H4 (cell line): ENCODE results near the gene ACTL10. TPM values are rescaled to one million over a fixed set of nuclear protein-coding genes. Genes with fewer than 3 reads are reported as not detected.

Experiments used
- DNase-seq: peaks from one replicate; pipeline ENCODE4 v3.0.0-alpha.2; 2015; ENCODE audit warnings: low spot score
- total RNA-seq: library from RNA; depleted of rRNA; stranded (reverse); fragments of >200 nt; shearing (Covaris generic); gene quantifications from 2 replicates; pipeline ENCODE4 v1.2.3, GENCODE V29; 2014

Gene ACTL10
- total RNA-seq, 1 experiment from 2014 or later, result not detected

DNA sequence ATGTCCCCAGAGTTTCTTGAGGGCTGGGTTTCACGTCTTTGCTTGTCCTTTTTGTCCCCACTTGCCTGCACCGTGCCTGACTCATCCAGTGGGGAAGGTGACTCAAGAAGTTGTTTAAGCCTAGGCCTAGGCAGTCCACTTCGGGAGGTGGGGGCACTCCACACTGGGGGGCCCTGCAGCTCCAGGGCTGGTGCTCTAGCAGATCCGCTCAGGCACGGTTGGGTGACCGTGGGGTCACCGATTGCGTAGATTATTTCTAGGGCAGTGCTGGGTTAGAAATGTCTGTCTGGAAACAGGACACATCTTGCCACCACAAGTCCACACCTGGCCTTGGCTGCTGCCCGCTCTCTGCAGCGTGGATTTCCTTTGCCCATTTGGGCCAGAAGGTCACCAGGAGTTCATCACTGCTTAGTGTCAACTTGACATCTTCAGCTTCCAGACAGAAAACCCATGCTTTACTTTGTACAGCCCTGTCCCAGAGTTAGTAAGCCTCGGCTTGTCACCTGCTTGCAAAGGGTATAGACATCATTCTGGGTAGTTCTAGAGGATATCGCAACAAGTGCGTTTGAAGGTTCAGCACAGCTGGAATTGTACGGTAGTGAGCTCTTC is 18.2 kb upstream of the ACTL10 start:
- no peak for DNase-seq

DNA sequence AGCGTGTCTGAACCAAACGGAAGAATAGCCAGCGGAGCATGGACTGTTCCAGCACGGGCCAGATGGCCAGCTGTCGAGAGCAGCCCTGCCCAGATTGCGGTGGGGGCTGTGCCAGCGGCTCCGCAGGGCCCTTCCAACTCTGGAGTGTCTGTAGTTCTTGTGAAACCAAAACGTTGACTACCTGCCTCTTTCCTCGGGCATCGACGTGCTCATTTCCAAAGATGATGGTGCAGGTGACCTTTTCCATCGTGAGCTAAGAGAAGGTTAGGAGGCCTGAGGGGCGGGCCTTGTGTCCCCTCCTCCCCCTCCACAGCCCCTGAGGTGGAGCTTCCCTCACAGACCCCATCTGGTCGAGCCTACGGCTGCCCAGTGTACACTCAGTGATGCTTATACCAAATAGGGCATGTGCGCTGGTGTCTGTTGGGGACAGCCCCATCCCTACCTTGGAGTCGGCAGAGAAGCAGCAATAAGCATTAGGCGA is 17.5 kb upstream of the ACTL10 start:
- no peak for DNase-seq

DNA sequence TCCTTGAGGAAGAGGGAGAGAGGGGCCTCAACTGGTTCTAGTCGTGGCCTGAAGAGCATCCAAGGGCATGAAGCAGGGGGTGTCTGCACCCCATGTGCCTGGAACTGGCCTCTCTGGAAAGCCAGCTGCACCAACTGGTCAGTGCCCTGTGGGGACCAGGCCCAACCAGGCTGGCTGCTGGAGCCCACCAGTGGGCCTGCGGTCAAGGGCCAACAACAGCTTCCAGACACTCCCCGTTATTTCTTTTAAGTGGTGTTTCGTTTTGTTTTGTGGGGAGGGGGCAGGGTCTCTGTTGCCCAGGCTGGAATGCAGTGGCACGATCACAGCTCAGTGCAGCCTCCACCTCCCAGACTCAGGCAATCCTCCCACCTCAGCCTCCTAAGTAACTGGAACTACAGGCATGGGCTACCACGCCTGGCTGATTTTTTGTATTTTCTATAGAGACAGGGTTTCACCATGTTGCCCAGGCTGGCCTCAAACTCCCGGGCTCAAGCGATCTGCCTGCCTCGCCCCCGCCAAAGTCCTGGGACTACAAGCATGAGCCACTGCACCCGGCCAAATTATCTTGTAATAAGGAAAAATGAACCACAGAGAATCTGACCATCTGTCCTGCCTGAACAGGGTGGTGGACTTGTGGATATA is 16.5 kb upstream of the ACTL10 start:
- DNase-seq, result no peak

DNA sequence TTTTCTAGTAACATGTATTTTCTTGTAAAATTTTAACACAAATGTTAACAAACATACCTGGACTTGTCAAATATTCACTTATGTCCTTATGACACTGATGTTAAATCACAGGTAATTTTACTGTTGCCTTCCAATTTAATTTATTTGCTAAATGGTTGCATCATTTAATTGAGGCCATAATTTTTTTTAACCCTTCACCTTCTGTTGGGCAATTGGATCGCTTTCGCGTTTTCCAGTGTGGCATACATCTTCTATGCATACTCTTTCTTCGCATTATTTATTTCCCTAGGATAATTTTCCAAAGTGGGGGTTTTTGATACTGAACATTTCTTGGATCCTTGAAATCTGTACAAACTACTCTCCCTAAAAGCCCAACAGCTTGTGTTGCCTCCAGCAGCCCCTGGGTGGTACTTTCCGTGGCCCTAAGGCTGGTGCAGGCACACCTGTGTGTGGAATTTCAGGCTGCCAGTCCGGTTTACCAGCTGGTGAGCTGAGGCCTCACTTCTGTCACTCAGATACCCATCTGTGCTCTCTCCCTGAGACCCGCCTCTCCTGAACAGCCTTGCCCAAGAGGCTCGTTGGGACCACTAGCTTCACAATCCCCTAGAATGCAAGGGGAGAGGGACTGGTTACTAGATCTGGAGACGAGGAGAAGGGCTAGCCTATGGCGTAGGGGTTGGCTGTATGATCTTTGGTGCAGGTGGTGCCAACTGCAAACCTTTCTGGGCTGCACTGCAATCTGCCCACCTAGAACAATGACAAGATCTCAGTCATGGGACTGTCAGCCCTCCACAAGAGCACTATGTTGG is 15.8 kb upstream of the ACTL10 start:
- no peak for DNase-seq

DNA sequence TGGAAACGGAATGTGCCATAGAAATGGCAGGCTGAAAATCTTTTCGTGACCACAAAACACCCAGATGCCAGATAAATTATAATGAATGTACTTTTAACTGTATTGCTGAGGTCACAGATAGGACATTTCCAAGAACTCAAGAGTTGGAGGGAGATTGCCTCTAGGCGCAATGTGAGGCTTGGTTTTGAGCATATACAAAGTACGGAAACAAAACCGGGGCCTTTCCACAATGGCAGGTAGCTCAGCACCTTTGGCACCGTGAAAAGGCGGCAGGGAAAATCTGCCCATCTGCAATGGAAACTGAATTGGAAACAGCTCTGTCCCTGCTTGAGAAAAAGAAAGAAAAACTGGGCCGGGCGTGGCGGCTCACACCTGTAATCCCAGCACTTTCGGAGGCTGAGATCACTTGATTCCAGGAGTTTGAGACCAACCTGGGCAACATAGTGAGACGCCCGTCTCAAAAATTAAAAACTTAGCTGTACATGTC is 15.1 kb upstream of the ACTL10 start:
- no peak for DNase-seq

DNA sequence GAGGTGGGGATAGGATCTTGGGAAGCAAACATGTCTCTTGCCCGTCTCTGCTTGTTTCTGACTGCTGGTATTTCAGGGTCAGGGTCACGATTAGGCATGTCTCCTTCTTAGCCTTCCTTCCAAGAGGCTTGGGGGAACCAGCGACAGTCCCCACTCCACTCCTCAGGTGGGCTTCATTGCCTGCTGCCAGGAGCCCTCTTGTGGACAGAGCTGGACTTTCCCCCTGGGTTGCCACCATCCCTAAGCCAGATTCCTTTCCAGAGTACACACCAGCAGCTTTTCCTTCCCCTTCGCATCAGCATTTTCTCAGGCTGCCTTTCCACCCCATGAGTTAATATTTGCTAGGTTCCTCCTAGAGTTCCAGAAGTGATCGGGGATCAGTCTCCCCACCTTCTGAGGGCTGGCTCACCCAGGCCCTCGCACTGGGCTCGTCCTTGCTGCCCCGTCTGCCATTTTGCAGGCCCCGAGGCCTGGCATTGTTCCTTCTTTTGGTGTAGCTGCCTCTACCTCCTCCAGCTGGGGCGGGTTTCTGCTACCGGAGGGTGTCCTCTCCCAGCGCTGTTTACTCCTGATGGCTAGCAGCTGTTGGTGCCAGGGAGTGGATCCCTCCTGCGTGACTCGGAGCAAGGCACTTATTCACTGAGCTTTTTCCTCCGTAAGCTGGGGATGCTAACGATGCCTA is 13.4 kb upstream of the ACTL10 start:
- DNase-seq, result peak; percentile 41

DNA sequence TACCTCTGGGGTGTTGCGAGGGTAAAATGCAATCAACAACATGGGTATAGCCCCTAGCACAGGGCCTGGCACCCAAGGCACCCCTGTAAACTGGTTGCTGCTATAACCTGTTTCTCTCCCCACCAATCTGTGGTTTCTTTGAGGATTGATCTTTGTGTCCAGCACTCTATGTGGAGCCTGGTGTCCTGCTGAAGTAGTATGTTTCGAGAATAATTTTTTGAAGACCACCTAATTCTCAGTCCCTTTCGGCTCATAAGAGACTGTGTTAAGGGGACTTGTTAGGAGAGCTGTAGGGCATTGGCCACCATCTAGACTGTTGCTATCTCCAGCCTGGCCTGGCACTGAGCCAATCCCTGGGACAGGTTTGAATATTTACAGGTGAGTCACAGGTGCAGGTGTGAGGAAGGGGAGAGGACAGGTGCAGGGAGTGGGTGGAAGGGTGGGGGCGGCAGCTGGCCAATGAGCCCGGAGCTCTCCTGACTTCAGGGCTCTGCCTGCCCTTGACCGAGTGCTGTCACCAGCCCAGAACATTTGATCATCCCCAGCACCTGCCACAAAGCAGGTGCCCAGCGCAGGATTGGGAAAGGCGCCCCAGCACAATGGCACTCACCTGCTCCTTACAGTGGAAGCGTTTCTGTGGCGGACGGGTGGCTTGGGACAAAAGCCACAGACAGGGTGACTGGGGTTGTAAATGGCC is 12.7 kb upstream of the ACTL10 start:
- DNase-seq, result no peak

DNA sequence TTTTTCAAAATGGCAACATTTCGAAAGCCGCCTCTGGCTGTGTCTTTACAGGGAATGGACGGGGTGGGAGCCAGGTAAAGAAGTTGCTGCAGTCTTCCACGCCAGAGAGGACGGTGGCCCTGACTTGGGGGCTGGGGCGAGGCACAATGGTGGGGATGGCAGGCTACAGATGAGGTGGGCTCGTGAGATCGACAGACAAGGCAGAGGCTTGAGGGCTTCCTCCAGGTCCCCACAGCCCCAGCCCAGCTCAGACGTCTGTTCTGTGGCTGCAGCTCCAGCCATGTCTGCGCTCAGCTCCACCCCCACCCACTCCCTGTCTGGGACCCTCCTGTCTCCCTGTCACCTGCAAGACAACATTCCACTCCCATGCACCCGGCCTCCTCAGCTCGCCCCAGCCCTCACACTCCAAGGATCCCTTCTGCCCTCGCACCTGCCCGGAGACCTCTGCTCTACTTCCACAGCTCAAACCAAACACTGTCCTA is 12.0 kb upstream of the ACTL10 start:
- DNase-seq, result no peak

DNA sequence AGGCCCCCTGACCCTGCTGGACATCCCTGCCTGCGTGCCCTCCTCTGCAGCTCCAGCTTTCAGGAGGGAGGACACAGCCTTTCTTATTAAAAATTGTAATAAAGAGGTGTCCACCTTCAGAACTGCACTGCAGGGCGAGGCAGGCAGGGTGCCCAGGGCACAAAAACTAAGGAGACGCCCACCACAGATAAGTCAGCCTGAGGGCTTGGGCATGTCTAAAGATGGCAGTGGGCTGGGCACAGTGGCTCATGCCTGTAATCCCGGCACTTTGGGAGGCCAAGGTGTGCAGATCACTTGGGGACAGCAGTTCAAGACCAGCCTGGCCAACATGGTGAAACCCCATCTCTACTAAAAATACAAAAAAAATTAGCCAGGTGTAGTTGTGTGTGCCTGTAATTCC is 11.6 kb upstream of the ACTL10 start:
- DNase-seq, result no peak

DNA sequence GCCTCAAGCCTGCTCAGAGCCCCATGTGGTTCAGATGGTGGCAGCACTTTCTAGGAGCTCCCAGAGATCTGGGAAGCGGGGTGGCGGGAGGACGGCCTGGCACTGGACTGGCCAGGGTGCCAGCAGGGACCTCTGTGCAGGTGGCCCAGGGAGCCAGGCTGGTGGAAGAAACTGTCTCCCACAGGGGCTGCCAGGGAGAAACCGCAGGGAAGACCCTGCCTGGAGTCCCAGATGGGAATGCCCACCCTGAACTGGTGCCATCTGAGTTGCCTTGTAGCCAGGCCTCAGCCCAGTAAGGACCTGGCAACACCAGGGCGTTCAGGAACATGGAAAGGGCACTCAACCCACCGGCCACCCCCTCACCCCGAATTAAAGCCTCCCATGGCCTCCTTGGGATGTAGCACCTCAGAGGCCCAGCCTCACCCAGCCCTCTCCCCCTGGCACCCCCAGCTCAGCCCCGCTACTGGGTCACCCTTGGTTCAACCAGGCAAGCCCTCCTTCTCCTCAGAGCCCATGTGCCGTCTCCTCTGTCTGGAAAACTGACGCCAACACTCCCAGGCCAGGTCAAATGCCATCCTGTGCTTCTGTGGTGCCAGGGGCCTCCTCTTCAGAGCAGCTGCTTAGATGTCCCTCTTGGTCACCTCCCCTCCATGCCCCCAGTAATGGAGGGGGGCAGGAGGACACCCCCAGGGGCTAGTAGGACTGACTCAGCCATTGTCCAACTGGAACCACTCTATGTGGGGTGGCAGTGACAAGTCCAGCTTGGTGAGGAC is 10.5 kb upstream of the ACTL10 start:
- no peak for DNase-seq

DNA sequence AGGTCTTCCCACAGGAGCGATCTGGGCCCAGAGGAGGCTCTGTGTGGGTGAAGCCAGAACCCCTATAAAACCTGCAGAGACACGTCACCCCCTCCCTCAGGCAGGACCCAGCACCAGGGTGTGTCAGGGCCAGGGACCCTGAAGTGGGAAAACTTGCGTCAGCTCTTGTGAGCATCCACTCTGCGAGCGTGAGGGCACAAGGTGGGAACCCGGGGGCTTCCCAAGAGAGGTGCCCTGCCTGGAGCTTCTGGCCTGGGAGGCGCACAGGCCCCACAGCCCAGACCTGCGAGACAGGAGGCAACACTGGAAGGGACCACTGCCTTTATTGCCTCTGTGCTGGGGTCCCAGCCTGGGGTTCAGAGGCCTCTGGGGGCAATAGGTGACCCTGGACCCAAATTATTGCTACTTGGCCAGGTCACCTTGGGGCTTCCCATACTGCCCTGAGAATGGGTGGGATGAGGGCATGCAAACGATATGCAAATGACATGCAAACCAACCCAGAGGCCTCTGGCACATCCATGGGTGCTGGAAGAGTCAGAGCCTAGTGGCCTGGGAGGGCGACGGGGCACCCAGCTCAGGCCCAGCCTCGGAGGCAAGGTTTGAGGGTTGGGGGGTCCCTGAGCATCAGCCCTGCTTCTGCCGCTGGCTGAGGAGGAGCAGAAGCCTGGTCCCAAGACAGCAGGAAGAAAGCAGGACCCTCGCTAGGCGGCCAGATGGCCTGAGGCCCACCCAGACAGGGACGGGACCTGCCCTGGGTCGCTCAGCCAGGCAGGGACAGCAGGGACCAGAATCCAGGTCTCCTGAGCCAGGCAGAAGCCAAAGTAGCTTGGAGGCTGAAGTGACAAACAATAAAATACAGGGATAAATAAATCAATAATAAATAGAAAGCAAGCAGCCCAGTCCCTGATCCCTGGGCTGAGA is 9.7 kb upstream of the ACTL10 start:
- DNase-seq, result no peak

DNA sequence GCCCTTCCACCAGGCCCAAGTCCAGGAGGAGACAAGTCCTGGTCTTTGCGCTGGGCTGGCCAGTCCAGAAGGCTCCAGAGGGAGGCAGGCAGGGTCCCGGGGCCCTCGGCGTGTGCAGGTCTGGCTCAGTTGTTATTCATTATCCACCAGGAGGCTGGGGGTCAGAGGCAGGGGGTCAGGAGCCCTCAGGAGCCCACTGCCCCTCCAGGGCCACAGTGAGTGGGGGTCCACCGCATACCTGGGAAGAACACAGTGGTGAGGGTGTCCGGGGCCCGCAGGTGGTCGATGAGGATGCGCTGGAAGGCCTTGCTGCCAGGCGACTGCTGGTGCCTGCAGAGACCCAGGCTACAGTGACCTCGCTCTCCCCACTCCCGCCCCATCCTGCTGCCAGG is 9.0 kb upstream of the ACTL10 start:
- no peak for DNase-seq

DNA sequence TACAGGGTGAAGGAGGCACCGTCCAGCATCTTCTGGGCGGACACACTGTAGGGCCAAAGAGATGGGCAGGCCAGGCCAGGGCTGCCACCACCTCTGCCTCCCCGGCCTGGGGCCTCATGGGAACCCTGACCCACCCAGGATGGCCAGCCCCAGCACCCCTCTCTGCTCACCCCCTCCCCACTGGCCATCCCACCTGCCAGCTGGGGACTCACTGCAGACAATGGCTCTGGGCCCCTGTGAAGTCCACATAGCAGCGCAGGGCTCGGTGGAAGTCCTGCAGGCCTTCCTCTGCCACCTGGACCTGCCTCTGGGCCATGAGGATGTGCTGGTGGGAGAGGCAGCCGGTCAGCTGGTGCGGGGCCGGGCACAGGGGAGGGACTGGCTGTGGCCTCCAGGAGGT is 8.2 kb upstream of the ACTL10 start:
- DNase-seq, result no peak

DNA sequence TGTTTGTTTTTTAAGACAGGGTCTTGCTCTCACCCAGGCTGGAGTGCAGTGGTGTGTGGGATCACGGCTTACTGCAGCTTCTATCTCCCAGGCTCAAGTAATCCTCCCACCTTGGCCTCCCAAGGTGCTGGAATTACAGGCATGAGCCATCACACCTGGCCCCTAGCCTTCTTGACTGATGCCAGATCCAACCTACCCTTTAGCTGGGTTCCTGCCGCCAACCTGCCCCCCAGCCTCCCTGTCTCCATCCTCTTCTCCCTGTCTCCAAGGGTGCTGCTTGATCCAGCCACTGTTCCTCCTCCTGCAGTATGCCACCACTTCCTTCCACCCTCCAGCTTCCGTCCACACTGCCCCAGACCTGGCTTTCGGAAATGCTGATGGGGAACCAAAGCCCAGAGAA is 7.8 kb upstream of the ACTL10 start:
- DNase-seq, result no peak

DNA sequence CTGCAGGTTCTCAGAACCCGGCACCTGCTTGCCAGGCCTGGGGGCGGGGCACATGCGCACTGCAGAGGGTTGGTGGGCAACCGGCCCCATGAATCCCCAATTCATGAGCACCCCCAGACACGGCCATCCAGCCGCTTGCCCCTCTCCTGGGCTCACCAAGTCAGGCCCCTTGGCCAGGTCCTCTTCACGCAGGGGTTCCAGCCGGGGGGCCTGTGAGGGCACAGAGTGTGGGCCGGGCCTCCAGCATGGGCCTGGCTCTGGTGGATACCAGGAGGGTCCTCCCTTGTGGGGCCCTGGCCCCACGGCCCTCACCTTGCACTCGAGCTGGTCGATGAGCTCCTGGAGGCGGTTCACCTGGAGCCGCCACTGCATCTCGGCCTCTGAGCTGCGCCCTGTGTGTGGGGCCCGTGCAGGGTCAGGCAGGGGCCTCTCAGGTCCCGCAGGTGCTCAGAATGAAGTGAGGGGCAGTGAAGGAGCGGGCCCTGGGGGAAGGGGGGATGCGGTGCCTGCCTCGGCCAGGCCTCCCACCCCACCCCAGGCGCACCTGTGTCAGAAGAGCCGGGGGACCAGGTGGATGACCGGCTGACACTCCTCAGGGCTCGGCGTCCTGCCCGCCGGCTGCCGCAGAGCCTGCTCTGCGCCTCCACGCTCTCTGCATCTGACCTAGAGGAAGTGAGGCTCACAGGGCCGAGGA is 7.3 kb upstream of the ACTL10 start:
- DNase-seq, result no peak

DNA sequence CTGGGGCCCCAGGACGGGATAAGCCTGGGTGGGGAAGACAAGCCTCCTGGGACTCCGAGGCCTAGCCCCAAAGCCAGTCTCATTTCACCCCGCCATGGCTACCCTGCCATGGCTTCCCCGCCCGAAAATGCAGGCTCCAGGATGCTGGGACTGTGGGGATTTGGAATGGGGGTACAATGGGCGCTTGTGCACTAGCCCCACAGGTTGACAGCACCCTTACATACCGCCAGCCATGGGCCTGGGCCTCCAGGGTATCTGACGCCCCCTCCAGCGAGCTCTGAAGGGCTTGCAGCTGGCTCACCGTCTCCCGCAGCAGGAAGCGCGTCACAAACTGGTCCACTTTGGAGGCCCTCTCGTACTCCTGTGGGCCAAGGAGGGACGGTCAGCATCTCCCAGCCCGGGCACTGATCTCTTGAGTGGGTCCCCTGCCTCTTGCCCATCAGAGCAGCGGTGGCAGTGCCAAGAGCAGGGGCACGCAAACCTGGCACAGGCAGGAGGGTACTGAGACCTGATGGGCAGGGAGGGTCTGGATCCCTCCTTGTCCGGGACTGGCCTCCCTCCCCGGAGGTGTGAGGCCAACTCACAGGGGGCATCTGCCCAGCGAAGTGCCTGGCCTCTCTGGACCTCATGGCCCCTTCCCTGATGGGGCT is 6.6 kb upstream of the ACTL10 start:
- DNase-seq, result no peak

DNA sequence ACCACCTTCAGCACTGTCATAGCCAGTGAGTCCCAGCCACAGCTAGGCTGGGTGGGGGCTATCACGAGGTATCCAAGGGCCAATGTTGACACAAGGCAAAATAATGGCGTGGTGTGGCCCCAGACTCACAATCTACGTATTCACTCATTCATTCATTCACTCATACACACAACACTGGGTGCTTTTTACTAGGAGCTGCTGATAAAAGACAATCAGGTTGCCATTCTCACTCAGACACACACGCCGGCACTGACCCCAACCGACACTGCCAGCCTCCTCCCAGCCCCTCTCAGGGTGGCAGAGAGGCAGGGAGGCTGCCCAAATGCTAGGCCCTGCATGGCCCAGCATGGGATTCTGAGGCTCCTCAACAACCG is 6.1 kb upstream of the ACTL10 start:
- no peak for DNase-seq

DNA sequence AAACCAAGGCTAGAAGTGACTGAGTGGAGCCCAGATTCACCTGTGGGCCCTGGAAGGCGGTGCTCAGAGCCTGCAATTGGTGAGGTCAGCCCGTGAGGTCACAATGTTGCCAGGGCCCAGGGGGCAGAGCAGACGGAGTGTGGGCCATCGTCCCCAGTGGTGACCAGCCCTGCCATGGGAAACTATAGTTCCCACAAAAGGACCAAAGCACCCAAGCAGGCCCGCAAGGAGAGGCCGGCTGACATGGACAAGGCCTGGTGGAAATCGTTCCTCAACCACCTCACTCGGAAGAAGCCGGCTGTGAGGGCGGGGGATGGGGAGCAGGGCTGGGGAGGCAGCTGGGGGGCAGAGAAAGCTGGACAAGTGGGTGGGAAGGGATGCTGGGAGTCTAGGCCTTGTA is 4.6 kb upstream of the ACTL10 start, which contains the start of gene C20orf144:
Gene C20orf144, plus strand, starts transcription at position 156 of the 400 bp plus-strand sequence. Its CDS starts 19 bp downstream, at position 175.
- no peak for DNase-seq
